GM21786 (cell line): ENCODE measurements around the gene TEKT2.

ENCODE experiments used
- ATAC-seq: cut with Tn5 transposase; IDR thresholded peaks from one replicate; pipeline ENCODE4 v1.9.1; 2021; ENCODE audit not compliant: unreplicated experiment

The TEKT2 gene, protein sequence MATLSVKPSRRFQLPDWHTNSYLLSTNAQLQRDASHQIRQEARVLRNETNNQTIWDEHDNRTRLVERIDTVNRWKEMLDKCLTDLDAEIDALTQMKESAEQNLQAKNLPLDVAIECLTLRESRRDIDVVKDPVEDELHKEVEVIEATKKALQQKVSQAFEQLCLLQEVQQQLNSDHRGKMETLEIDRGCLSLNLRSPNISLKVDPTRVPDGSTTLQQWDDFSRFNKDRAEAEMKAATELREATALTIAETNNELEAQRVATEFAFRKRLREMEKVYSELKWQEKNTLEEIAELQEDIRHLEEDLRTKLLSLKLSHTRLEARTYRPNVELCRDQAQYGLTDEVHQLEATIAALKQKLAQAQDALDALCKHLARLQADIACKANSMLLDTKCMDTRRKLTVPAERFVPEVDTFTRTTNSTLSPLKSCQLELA

DNA sequence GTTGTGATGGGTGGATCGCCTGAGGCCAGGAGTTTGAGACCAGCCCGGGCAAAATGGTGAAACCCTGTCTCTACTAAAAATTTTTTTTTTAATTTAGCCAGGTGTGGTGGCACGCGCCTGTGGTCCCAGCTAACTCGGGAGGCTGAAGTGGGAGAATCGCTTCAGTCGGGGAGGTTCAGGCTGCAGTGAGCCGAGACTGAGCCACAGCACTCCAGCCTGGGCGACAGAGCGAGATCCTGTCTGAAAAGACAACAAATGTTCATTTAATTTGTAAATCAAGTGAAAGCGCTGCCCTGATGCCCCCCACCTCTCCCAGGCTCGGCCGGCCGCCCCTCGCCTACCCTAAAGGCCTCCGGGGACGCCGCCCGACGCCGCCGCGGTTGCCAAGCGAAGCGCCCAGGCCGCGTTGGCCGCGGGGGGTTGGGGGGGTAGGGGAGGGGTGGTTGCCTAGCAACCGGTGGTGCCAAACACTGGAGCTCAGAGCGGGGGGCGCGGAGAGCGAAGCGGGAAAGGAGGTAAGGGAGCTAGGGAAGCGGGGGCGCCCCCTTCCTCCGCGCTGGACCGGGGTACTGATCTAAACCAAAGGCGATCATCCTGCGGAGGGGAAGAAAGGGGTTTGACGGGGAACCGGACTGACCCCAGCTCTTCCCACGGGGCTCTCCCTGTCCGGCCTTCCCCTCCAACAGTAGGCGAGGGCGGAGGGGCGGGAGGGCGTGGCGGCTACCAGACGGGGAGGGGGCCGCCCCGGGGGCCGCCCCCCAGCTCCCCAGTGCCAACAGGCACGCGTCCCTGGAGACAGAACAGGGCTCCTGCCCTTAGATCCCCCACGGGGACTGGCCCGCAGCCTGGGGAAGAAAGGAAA is at the start of gene TEKT2:
TSS of gene TEKT2 (plus strand) at position 460 of the 862 bp plus-strand sequence. CDS start 828 bp downstream, outside the sequence.
- ATAC-seq: no peak

- no peak for ATAC-seq
These were observed 49.2 kb upstream of the TEKT2 start for GRCh38 chr1:36034692-36035091.

DNA sequence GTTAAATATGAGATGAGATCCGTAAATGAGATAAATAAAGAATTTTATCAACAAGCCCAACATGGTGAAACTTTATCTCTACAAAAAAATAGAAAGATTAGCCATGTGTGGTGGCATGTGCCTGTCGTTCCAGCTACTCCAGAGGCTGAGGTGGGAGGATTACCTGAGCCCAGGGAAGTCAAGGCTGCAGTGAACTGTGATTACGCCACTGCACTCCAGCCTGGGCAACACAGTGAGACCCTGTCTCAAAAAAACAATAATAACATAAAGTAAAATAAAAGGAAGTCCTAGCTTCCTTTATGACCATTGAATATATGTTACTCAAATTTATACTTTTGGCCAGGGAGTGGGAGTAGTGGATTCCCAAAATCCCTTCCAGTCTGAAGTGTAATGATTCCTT is 48.7 kb upstream of the TEKT2 start:
- no peak for ATAC-seq

DNA sequence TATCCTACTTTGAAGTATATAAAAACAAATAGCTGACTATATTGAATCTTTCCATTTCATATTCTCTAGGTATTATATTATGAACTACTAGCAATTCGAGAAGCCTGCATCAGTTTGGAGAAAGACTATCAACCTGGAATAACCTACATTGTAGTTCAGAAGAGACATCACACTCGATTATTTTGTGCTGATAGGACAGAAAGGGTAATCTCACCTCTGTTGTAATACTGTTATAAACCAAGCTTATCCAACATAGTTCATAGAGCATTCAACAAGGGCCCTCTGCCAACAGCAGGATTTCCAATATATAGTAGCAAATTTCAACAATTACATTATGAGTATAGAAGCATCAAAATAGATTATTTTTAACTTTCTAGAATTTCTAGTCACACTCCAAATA is 43.7 kb upstream of the TEKT2 start:
- ATAC-seq: no peak

DNA sequence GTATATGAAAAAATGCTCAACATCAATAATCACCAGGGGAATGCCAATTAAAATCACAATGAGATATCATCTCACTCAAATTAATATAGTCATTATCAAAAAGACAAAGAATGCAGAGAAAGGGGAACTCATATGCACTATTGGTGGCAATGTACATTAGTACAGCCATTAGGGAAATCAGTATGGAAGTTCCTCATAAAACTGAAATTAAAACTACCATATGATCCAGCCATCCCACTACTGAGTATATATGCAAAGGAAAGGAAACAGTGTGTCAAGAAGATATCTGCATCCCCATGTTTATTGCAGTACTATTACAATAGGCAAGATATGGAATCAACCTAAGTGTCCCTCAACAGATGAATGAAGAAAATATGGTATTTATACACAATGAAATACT is 32.1 kb upstream of the TEKT2 start:
- ATAC-seq: no peak

DNA sequence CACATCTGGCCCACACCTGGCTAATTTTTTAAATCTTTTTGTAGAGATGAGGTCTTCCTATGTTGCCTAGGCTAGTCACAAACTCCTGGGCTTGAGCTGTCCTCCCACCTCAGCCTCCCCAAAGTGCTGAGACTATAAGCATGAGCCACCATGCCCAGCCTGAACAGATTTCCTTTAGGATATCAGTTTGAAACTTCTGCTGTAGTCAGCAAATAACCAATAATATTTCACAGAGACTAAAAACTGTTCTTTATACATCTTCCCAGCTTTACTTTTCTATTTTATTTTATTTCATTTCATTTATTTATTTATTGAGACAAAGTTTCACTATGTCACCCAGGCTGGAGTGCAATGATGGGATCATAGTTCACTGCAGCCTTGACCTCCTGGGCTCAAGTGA is 29.9 kb upstream of the TEKT2 start:
- no peak for ATAC-seq

- ATAC-seq: no peak
These were observed 28.2 kb upstream of the TEKT2 start for GRCh38 chr1:36055706-36056105.

DNA sequence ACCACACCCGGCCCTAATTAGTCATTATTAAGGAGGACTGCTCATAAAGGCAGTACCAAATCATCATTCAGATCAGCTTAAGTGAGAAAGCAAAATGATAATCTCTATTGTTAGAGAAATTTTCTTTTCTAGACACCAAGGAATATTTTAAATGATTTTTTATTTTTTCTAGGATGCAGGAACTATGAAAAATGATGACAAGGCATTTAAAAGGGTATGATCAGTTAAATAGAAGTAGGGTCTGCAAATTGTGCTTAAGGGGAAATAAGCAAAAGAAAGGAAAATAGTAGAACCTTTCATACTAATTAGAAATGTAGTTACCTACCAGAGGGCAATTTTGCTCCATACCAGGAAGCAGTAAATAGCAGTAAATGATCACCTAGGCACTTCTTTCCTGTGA is 21.6 kb upstream of the TEKT2 start:
- ATAC-seq: no peak

- ATAC-seq: no peak
These were observed 16.0 kb upstream of the TEKT2 start for GRCh38 chr1:36067871-36068270.

DNA sequence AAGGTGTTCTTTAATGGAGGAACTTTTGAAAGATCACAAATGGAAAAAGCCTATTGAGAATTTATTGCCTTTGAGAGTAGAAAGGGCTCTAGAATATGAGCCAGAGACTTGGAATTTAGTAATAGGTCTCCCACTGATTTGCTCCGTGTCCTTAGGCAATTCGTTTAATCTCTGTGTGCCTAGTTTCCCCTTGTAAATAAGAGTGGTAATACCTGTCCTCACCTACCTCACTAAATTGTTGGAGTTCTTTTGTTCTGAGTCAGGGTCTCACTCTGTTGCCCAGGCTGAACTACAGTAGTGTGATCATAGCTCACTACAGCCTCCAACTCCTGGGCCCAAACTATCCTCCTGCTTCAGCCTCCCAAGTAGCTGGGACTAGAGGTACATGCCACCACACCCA is 15.0 kb upstream of the TEKT2 start:
- ATAC-seq: no peak

DNA sequence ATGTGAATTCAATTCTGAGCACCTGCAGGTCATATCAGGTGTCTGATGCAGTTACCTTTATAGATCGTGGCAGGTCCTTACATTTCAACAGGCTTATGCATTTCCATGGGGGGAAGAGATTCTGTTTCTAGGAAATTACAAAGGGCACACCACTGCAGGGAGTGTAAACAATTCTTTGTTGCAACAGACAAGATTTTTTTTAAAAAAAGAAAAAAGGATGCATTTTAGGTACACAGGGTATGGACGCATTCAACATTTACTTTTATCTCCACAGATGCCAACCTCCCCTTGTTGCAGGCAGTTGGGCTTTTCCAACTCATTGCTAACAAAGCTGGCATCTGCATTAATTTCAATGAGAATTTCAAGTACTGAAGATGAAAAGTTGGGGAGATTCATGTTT is 13.5 kb upstream of the TEKT2 start:
- no peak for ATAC-seq

DNA sequence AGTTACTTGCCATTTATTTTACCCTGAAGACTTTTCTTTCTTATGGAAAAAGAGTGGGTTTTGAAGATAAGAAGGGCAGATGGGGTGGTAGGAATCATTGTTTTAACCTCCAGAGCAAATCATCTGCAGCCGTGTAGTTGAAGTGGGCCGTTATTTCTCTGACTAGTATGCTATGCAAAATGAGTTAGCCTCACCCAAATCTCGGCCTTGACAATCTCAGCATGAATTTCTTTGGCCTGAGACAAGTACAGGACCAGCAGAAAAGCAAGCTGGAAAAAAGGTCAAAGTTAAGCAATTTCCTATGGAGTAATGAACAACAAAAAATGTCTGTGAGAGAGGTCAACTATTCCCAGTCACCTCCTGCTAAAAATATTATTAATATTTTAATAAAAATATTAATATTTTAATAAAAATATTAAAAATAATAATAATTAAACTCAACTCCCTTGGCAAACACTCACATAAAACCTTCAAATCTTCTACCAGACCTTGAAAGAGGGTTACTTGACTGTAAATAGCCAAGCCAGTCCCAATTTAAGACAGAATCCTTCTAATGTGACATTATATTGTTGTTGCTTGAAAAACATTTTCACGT is 6.8 kb upstream of the TEKT2 start:
- no peak for ATAC-seq

DNA sequence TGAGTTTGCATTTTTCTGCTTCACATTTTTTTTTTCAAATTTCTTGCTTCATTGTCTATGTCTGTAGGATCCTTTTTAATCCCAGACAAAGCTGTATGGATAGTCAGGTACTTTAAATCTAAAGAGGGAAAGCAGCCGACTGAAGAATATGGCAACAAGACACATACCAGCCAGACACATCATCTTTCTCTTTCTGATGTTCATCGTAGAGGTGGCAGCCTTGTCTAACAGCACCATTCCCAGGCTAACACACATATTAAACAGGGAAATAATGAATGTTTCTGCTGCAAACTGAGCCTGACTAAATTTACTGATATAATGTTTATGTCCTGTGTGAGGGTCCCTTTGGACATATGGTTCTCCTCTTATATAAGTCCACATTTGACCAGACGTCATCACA is 3.7 kb upstream of the TEKT2 start:
- no peak for ATAC-seq

DNA sequence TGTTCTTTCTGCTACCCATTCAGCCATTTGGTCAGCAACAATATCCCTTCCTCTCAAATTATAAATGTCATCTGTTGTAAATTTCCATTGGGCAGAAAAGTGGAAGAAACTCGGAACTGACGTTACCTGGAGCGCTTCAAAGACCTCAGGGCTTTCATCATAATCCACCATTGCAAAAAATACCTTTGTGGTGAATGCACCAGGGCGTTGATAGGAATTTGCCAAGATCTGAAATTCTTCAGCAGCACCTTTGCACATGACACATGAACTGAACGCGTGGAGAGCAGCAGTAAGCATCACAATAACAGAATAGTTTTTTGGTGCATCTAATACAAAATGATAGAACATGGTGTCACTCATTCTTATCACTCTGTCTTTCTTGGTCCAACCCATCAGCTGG is 3.1 kb upstream of the TEKT2 start:
- ATAC-seq: no peak

DNA sequence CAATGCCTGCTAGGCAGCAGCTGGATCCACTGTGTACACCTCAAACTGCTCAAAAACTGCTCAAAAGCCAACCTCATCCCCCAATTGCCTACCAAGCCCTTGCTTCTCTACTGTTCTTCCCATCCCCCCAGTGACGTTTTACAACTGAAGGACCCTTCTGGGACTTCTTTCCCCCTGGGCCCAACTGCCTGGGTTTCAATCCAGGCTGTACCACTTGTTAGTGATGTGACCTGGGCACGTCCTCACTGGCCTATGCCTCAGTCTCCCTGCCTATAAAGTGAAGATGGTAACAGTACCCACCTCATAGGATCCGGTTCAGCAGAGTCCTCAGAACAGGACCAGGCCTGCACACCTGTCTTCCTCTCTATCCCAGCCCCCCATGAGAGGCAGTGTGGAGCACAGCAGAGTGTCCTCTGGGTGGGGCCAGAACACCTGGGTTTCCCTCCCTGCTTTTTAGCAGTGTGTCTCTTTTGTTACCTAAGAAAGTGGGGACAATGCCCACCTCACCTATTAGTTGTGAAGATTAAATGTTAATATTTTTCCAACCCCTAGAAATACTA is 1.9 kb upstream of the TEKT2 start:
- ATAC-seq: no peak

- ATAC-seq: no peak
These were observed 675 bp upstream of the TEKT2 start for GRCh38 chr1:36083219-36083618.

- ATAC-seq: no peak
These were observed 712 bp downstream of the TEKT2 start for GRCh38 chr1:36084497-36085115.

DNA sequence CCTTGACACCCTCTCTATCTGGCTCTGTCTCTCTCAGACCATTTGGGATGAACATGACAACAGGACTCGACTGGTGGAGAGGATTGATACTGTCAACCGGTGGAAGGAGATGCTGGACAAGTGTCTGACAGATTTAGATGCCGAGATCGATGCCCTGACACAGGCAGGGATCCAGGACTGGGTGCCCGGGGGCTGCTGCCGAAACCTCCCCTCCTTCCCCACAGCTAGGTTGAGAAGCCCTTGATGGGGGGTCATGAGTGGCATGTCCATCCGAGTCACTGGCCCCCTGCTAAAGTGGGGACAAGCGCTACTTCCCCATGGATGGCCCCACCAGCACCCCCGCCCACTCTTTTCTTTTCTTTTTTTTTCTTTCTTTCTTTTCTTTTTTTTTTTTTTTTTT is 1.2 kb downstream of the TEKT2 start:
- ATAC-seq: no peak

- ATAC-seq: no peak
These were observed 2.0 kb downstream of the TEKT2 start for GRCh38 chr1:36085686-36086526.
